Measurements from ENCODE around the gene CHST5.
A peak's percentile ranks its signal among the peaks of the same experiment; 100 is the strongest.

The CHST5 gene

GRCh38 chr16:75565640-75566039 lies 29.7 kb upstream of the CHST5 start:
- H3K27ac ChIP-seq: peak overlapping the region; percentile 78; the same call in 1 of the 2 replicates

DNA sequence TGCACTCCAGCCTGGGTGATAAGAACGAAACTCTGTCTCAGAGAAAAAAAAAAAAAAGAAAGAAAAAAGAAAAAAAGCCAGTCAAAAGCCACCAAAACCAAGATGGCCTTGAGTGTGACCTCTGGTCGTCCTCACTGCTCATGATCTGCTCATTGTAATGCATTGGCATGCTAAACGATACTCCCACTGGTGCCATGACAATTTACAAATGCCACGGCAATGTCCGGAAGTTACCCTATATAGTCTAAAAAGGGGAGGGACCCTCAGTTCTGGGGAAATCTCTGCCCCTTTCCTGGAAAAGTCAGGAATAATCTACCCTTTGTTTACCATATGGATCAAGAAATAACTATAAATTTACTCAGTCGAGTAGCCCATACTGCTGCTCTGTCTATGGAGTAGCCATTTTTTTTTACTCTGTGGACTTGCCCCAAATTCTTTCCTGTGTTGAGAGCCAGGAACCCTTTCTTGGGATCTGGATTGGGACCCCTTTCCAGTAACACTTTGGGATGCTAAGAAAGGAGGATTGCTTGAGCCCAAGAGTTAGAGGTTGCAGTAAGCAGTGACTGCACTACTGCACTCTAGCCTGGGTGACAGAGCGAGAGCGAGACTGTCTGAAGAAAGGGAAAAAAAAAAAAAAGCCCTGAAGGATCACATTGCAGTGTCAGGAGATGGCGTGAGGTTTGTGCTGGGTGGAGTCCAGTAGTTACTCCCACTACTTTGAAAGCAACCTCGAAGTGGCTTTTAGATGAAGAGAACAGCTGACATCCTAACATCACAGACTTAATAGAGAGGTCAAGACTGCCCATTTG lies 23.9 kb upstream of the CHST5 start:
- TF ChIP-seq CTCF (conservative IDR thresholded peaks at IDR 0.05) (no peak), ZFX (IDR thresholded peaks at IDR 0.05) (no peak)
- no peak overlapping the region for H3K27ac ChIP-seq

More at GRCh38 chr16:75565640-75566039, 29.7 kb upstream of the CHST5 start:
- no peak for TF ChIP-seq CTCF (conservative IDR thresholded peaks at IDR 0.05)
- TF ChIP-seq ZFX (IDR thresholded peaks at IDR 0.05): no peak

- TF ChIP-seq ZFX (IDR thresholded peaks at IDR 0.05): no peak
- no peak for TF ChIP-seq CTCF (conservative IDR thresholded peaks at IDR 0.05)
- H3K27ac ChIP-seq: no peak overlapping the region
Observed at GRCh38 chr16:75558846-75559401, 23.0 kb upstream of the CHST5 start.

- TF ChIP-seq CTCF (conservative IDR thresholded peaks at IDR 0.05) (no peak), ZFX (IDR thresholded peaks at IDR 0.05) (no peak)
- H3K27ac ChIP-seq: peak overlapping the region; percentile 69
Observed at GRCh38 chr16:75556431-75556950, 20.6 kb upstream of the CHST5 start.

DNA sequence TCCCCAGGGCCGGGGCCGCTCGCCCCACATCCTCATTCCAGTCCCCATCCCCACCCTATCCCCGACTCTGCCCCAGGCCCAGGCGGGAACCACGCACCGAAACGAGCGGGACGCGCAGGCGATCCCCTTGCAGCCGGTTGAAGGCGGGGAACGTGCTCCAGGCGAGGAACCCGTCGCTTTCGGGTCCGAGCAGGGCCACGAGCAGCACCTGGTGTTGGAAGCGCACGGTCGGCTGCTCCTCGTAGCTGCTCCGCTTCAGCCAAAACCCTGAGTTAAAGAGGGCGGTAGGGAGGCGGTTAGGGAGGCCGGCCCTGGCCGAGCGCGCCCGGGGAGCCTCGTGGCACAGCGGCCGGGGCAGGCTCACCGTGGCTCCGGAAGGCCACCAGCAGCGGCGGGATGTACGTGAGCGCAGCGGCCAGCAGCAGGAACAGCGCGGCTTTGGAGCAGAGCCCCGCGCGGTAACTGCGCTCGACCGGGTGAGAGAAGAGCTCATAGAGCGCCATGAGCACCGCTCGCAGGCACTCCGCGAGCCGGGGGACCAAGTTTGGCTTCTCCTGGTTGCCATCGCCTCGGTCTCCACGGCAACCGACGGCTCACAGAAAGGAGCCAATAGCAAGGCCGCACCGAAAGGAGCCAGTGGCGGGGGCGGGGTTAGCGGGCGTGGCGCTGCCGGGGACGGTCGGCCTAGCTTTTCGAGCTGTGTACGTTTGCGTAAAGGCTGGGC lies 20.0 kb upstream of the CHST5 start, which contains the start of gene TMEM231:
TSS of gene TMEM231 (minus strand) at position 546 of the 724 bp plus-strand sequence. CDS start at position 503, 43 bp downstream.
- H3K27ac ChIP-seq: peak within 1 kb of the TSS; percentile 69
- TF ChIP-seq CTCF (conservative IDR thresholded peaks at IDR 0.05): no peak
- TF ChIP-seq ZFX (IDR thresholded peaks at IDR 0.05): peak; percentile 44; the same call in 1 of the 2 replicates

DNA sequence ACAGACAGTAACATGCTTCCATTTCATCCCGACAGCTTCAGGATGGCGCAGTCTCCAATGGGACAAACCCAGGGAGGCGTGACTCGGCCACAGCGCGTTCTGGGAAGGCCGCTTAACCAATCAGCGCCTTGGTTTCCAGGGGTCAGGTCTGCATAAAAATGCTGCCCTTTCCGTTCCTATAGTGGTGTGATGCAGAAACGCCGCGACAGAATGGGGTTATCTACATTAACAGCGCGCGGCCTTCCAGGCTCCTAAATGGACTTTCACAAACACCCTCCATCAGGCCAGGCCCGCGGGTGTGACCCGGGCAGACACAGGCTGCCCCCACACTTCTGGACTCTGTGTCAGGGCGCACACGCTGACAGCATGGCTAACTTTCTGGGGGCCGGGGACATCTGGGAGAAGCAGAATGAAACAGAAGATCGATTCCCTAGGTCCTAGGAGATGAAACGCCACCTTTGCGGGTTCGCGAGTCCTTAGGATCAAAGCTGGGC lies 19.4 kb upstream of the CHST5 start:
- H3K27ac ChIP-seq: peak overlapping the region; percentile 69
- TF ChIP-seq ZFX (IDR thresholded peaks at IDR 0.05) (no peak), CTCF (conservative IDR thresholded peaks at IDR 0.05) (no peak)

All from C4-2B (cell line).